ENCODE measurements around the gene RRAS.

The RRAS gene

DNA sequence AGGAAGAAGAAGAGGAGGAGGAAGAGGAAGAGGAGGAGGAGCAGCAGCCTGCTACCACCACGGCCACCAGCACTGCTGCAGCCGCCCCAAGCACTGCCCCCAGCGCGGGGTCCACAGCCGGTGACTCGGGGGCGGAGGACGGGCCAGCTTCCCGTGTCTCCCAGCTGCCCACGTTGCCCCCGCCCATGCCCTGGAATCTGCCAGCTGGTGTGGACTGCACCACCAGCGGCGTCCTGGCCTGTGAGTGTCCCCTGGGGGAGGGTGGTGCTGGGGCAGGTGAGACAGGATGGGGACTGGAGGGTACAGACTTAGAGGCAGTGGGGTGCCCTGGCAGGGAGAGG is 13.5 kb upstream of the RRAS start:
- H3K36me3 ChIP-seq = peaks cover 75% of the 10 kb centered on the region
- TF ChIP-seq, protein P1, sequence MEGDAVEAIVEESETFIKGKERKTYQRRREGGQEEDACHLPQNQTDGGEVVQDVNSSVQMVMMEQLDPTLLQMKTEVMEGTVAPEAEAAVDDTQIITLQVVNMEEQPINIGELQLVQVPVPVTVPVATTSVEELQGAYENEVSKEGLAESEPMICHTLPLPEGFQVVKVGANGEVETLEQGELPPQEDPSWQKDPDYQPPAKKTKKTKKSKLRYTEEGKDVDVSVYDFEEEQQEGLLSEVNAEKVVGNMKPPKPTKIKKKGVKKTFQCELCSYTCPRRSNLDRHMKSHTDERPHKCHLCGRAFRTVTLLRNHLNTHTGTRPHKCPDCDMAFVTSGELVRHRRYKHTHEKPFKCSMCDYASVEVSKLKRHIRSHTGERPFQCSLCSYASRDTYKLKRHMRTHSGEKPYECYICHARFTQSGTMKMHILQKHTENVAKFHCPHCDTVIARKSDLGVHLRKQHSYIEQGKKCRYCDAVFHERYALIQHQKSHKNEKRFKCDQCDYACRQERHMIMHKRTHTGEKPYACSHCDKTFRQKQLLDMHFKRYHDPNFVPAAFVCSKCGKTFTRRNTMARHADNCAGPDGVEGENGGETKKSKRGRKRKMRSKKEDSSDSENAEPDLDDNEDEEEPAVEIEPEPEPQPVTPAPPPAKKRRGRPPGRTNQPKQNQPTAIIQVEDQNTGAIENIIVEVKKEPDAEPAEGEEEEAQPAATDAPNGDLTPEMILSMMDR (IDR thresholded peaks at IDR 0.05; ENCODE audit: low read depth, low read length) = no peak
- no peaks in the 10 kb centered on the region for H3K4me1 ChIP-seq
- no peak overlapping the region for H3K4me3 ChIP-seq (ENCODE audit: low read depth, low read length)
- no peaks in the 10 kb centered on the region for H3K9me3 ChIP-seq
- no peaks in the 10 kb centered on the region for H3K27me3 ChIP-seq
- no peak for DNase-seq

DNA sequence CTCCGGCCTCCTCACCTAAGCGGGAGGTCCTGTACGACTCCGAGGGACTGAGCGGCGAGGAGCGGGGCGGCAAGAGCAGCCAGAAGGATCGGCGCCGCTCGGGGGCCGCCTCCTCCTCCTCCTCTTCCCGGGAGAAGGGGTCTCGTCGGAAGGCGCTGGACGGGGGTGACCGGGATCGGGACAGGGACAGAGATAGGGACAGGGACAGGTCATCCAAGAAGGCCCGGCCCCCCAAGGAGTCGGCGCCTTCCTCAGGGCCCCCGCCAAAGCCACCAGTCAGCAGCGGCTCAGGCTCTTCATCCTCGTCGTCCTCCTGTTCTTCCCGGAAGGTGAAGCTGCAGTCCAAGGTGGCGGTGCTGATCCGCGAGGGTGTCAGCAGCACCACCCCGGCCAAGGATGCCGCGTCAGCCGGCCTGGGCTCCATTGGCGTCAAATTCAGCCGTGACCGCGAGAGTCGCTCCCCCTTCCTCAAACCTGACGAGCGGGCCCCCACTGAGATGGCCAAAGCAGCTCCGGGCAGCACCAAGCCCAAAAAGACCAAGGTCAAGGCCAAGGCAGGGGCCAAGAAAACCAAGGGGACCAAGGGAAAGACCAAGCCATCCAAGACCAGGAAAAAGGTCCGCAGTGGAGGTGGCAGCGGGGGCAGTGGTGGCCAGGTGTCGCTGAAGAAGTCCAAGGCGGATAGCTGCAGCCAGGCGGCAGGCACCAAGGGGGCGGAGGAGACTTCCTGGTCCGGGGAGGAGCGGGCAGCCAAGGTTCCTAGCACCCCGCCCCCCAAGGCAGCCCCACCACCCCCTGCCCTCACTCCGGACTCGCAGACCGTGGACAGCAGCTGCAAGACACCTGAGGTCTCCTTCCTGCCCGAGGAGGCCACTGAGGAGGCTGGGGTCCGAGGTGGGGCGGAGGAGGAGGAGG is 12.9 kb upstream of the RRAS start:
- H3K9me3 ChIP-seq = no peaks in the 10 kb centered on the region
- no peak overlapping the region for H3K4me3 ChIP-seq (ENCODE audit: low read depth, low read length)
- H3K4me1 ChIP-seq = no peaks in the 10 kb centered on the region
- no peaks in the 10 kb centered on the region for H3K27me3 ChIP-seq
- H3K36me3 ChIP-seq = peaks cover 69% of the 10 kb centered on the region
- DNase-seq = no peak
- TF ChIP-seq, protein P1 (IDR thresholded peaks at IDR 0.05; ENCODE audit: low read depth, low read length) = no peak

DNA sequence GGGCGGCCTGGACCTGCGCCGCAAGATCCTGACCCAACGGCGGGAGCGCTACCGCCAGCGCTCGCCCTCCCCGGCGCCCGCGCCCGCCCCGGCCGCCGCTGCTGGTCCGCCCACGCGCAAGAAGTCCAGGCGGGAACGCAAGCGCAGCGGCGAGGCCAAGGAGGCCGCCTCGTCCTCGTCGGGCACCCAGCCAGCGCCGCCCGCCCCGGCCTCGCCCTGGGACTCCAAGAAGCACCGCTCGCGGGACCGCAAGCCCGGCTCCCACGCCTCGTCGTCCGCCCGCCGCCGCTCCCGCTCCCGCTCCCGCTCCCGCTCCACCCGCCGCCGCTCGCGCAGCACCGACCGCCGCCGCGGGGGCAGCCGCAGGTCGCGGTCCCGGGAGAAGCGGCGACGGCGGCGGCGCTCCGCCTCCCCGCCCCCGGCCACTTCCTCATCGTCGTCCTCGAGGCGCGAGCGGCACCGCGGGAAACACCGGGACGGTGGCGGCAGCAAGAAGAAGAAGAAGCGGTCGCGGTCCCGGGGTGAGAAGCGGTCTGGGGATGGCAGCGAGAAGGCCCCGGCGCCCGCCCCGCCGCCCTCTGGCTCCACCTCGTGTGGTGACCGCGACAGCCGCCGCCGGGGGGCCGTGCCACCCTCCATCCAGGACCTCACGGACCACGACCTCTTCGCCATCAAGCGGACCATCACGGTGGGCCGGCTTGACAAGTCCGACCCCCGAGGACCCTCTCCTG is 12.0 kb upstream of the RRAS start:
- peaks cover 70% of the 10 kb centered on the region for H3K36me3 ChIP-seq
- TF ChIP-seq, protein P1 (IDR thresholded peaks at IDR 0.05; ENCODE audit: low read depth, low read length) = no peak

DNA sequence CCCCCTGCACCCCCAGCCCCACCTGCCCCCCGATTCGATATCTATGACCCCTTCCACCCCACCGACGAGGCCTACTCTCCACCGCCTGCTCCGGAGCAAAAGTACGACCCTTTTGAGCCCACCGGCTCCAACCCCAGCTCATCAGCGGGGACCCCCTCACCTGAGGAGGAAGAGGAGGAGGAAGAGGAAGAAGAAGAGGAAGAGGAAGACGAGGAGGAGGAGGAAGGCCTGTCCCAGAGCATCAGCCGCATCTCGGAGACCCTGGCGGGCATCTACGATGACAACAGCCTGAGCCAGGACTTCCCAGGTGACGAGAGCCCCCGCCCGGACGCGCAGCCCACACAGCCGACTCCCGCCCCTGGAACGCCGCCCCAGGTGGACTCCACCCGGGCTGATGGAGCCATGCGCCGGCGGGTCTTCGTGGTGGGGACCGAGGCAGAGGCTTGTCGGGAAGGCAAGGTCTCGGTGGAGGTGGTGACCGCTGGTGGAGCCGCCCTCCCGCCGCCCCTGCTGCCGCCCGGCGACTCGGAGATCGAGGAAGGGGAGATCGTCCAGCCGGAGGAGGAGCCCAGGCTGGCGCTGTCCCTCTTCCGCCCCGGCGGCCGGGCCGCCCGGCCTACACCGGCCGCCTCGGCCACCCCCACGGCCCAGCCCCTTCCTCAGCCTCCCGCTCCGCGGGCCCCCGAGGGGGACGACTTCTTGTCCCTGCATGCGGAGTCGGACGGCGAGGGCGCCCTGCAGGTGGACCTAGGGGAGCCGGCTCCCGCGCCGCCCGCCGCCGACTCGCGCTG is 11.3 kb upstream of the RRAS start:
- peaks cover 71% of the 10 kb centered on the region for H3K36me3 ChIP-seq
- TF ChIP-seq, protein P1 (IDR thresholded peaks at IDR 0.05; ENCODE audit: low read depth, low read length) = no peak
- no peaks in the 10 kb centered on the region for H3K27me3 ChIP-seq
- no peak for DNase-seq
- H3K4me1 ChIP-seq = no peaks in the 10 kb centered on the region
- no peak overlapping the region for H3K4me3 ChIP-seq (ENCODE audit: low read depth, low read length)
- H3K9me3 ChIP-seq = no peaks in the 10 kb centered on the region

More for the DNA sequence above, 12.0 kb upstream of the RRAS start:
- no peak overlapping the region for H3K4me3 ChIP-seq (ENCODE audit: low read depth, low read length)
- no peaks in the 10 kb centered on the region for H3K4me1 ChIP-seq
- H3K9me3 ChIP-seq = no peaks in the 10 kb centered on the region
- no peak for DNase-seq
- H3K27me3 ChIP-seq = no peaks in the 10 kb centered on the region

DNA sequence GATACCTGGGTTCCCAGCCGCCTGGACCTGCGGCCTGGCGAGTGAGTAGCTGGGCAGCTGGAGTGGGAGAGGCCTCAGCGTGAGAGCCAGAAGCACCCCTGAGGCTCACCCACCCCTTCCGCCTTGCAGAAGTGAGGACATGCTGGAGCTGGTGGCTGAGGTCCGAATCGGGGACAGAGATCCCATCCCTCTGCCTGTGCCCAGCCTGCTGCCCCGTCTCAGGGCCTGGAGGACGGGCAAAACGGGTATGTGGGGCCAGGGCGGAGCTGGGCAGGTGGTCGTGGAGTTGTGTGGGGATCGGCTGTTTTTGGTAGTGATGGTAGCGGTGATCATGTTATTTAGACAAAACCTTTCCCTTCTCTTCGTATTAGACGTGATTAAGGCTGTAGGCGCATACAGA is 6.6 kb upstream of the RRAS start:
- TF ChIP-seq, protein P1 (IDR thresholded peaks at IDR 0.05; ENCODE audit: low read depth, low read length) = no peak
- Histone ChIP-seq H3K27me3 (no peaks in the 10 kb centered on the region), H3K9me3 (no peaks in the 10 kb centered on the region), H3K4me1 (no peaks in the 10 kb centered on the region), H3K4me3 (ENCODE audit: low read depth, low read length) (no peak overlapping the region), H3K36me3 (peaks cover 44% of the 10 kb centered on the region)
- no peak for DNase-seq
